ENCODE results near the gene GAS6.

DNA sequence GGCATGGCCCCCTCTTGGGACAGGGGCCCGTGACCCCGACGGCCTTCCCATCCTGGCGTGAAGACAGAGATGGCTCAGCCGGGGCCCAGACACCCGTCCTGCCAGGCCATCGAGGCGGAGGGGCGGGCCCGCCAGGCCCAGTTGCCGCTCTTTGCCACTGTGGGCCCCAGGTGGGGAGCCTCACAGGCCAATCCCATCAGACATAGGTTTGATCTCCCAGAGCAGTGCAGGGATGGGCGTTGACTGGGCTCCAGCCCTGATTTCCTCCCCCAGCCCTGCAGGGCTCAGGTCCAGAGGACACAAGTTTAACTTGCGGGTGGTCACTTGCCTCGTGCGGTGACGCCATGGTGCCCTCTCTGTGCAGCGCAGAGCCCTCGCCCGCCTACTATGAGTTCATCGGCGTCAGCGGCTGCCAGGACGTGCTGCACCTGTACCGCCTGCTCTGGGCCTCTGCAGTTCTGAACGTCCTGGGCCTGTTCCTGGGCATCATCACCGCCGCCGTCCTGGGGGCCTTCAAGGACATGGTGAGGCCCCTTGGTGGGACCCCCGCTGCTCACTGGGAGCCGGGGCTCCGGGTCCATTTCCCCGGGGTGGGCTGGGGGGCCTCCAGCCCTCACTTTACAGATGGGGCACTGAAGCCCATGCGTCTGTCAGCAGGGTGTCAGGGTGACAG, 62.5 kb downstream of the GAS6 start:
- TF ChIP-seq, protein P1, sequence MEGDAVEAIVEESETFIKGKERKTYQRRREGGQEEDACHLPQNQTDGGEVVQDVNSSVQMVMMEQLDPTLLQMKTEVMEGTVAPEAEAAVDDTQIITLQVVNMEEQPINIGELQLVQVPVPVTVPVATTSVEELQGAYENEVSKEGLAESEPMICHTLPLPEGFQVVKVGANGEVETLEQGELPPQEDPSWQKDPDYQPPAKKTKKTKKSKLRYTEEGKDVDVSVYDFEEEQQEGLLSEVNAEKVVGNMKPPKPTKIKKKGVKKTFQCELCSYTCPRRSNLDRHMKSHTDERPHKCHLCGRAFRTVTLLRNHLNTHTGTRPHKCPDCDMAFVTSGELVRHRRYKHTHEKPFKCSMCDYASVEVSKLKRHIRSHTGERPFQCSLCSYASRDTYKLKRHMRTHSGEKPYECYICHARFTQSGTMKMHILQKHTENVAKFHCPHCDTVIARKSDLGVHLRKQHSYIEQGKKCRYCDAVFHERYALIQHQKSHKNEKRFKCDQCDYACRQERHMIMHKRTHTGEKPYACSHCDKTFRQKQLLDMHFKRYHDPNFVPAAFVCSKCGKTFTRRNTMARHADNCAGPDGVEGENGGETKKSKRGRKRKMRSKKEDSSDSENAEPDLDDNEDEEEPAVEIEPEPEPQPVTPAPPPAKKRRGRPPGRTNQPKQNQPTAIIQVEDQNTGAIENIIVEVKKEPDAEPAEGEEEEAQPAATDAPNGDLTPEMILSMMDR (IDR thresholded peaks at IDR 0.05; ENCODE audit: low read length) = no peak
- TF ChIP-seq EZH2 (optimal IDR thresholded peaks at IDR 0.05; ENCODE audit: low read depth, low read length) = no peak
- no peak for TF ChIP-seq EZH2phosphoT487 (IDR thresholded peaks at IDR 0.05; ENCODE audit: low read length)
